ENCODE results near the gene ZNF423. TPM values are rescaled to one million over a fixed set of nuclear protein-coding genes. Genes with fewer than 3 reads are reported as not detected.

ZNF423 gene
- polyA plus RNA-seq, 10 donors: 23.2 to 28.8 (median 26.3) TPM

GRCh38 chr16:49650603-49651002, 205.3 kb downstream of the ZNF423 start:
- DNase-seq: no peak

GRCh38 chr16:49649013-49649765, 206.7 kb downstream of the ZNF423 start:
- no peak for DNase-seq

GRCh38 chr16:49647673-49648072, 208.2 kb downstream of the ZNF423 start:
- DNase-seq: no peak

GRCh38 chr16:49645263-49645662, 210.6 kb downstream of the ZNF423 start:
- no peak for DNase-seq

- peak in 1 of 3 donors; percentile 67 for DNase-seq
Measured at GRCh38 chr16:49644145-49644463, 211.8 kb downstream of the ZNF423 start.

GRCh38 chr16:49643429-49644144, 212.3 kb downstream of the ZNF423 start:
- peak in 1 of 3 donors; percentile 86 for DNase-seq

- DNase-seq: no peak
Measured at GRCh38 chr16:49641250-49641649, 214.7 kb downstream of the ZNF423 start.

- DNase-seq: peak in 1 of 3 donors; percentile 38
Measured at GRCh38 chr16:49640581-49640980, 215.3 kb downstream of the ZNF423 start.

- DNase-seq: peak in 2 of 3 donors; percentile 58 to 77
Measured at GRCh38 chr16:49639739-49640431, 216.0 kb downstream of the ZNF423 start.

GRCh38 chr16:49638673-49639610, 217.0 kb downstream of the ZNF423 start:
- peak in 2 of 3 donors; percentile 16 to 68 for DNase-seq

GRCh38 chr16:49637933-49638672, 217.8 kb downstream of the ZNF423 start:
- peak in 1 of 3 donors; percentile 37 for DNase-seq

GRCh38 chr16:49637511-49637910, 218.4 kb downstream of the ZNF423 start:
- no peak for DNase-seq

GRCh38 chr16:49636608-49637007, 219.3 kb downstream of the ZNF423 start:
- no peak for DNase-seq

GRCh38 chr16:49635591-49636581, 220.0 kb downstream of the ZNF423 start:
- DNase-seq: no peak

- DNase-seq: no peak
Measured at GRCh38 chr16:49635009-49635350, 220.9 kb downstream of the ZNF423 start.

- DNase-seq: no peak
Measured at GRCh38 chr16:49634235-49635008, 221.5 kb downstream of the ZNF423 start.

- DNase-seq: no peak
Measured at GRCh38 chr16:49632795-49633184, 223.1 kb downstream of the ZNF423 start.

GRCh38 chr16:49632086-49632794, 223.7 kb downstream of the ZNF423 start:
- no peak for DNase-seq
